Mesenchymal stem cell (in vitro differentiated cells and primary cell): ENCODE data around the gene ATP13A4.

Experiments
- DNase-seq: peaks from one replicate; pipeline ENCODE4 v3.0.0-alpha.2; 2013
- H2AFZ ChIP-seq: one replicate; pipeline ENCODE4 v1.6.1; 2013; ENCODE audit warnings: low read depth, mild to moderate bottlenecking, control low read depth, inconsistent platforms, low read length, moderate library complexity
- H2AK5ac ChIP-seq: 2 replicates; pipeline ENCODE4 v1.6.1; 2013; ENCODE audit warnings: low read length, moderate library complexity, mild to moderate bottlenecking, inconsistent platforms; ENCODE audit not compliant: severe bottlenecking
- H2BK120ac ChIP-seq: one replicate; pipeline ENCODE4 v1.6.1; 2013; ENCODE audit warnings: low read depth, mild to moderate bottlenecking, inconsistent platforms, low read length, moderate library complexity
- H2BK12ac ChIP-seq, 2 experiments: one replicate each; pipeline ENCODE4 v1.6.1; 2013; ENCODE audit warnings: inconsistent platforms in 2 of 2, low read length in 2 of 2, mild to moderate bottlenecking in 2 of 2, moderate library complexity in 2 of 2, control low read depth in 1 of 2
- H2BK15ac ChIP-seq: one replicate; pipeline ENCODE4 v1.6.1; 2013; ENCODE audit warnings: mild to moderate bottlenecking, low read depth, inconsistent platforms; ENCODE audit not compliant: poor library complexity, severe bottlenecking
- H2BK5ac ChIP-seq: 2 replicates; pipeline ENCODE4 v1.6.1; 2013; ENCODE audit warnings: low read depth, mild to moderate bottlenecking, low read length, control low read depth, inconsistent platforms; ENCODE audit not compliant: poor library complexity, severe bottlenecking
- H3K14ac ChIP-seq, 2 experiments: one replicate each; pipeline ENCODE4 v1.6.1; 2013; ENCODE audit warnings: inconsistent platforms in 2 of 2, low read length in 2 of 2, control low read depth in 1 of 2, mild to moderate bottlenecking in 1 of 2, moderate library complexity in 1 of 2
- H3K18ac ChIP-seq, 2 experiments: one replicate each; pipeline ENCODE4 v1.6.1; 2013; ENCODE audit warnings: inconsistent platforms in 2 of 2, low read length in 2 of 2, control low read depth in 1 of 2, low read depth in 1 of 2, mild to moderate bottlenecking in 1 of 2
- H3K23ac ChIP-seq, 2 experiments: one replicate each; pipeline ENCODE4 v1.6.1; 2013; ENCODE audit warnings: inconsistent platforms in 2 of 2, low read length in 2 of 2, mild to moderate bottlenecking in 2 of 2, moderate library complexity in 2 of 2, control low read depth in 1 of 2
- H3K27ac ChIP-seq: 2 replicates; pipeline ENCODE4 v1.5.1; 2013; ENCODE audit warnings: mild to moderate bottlenecking, moderate library complexity, low read length, control low read depth, inconsistent platforms; ENCODE audit not compliant: poor library complexity, severe bottlenecking
- H3K27me3 ChIP-seq, 2 experiments: 2 replicates each; pipeline versions ENCODE4 v1.6.1 to v1.7.0; 2013; ENCODE audit warnings: low read length in 2 of 2, mild to moderate bottlenecking in 2 of 2, moderate library complexity in 2 of 2, control low read depth in 1 of 2, inconsistent platforms in 1 of 2; ENCODE audit not compliant: control insufficient read depth in 1 of 2, insufficient read depth in 1 of 2
- H3K36me3 ChIP-seq, 2 experiments: 2 replicates each; pipeline versions ENCODE4 v1.6.1 to v1.7.0; 2013; ENCODE audit warnings: low read length in 2 of 2, control low read depth in 1 of 2, inconsistent platforms in 1 of 2, low read depth in 1 of 2, mild to moderate bottlenecking in 1 of 2; ENCODE audit not compliant: insufficient read depth in 2 of 2, control insufficient read depth in 1 of 2
- H3K4ac ChIP-seq, 2 experiments: one replicate each; pipeline ENCODE4 v1.6.1; 2013; ENCODE audit warnings: inconsistent platforms in 2 of 2, low read length in 2 of 2, mild to moderate bottlenecking in 2 of 2, moderate library complexity in 2 of 2, control low read depth in 1 of 2, low read depth in 1 of 2
- H3K4me1 ChIP-seq: 2 replicates; pipeline ENCODE4 v1.6.1; 2013; ENCODE audit warnings: low read depth, low read length, control low read depth; ENCODE audit not compliant: control insufficient read depth, insufficient read depth
- H3K4me2 ChIP-seq: 2 replicates; pipeline ENCODE4 v1.6.1; 2013; ENCODE audit warnings: low read length, mild to moderate bottlenecking, inconsistent platforms; ENCODE audit not compliant: poor library complexity, severe bottlenecking
- H3K4me3 ChIP-seq, 2 experiments: 2 replicates each; pipeline versions ENCODE4 v1.5.1 to v1.7.0; 2013; ENCODE audit warnings: low read length in 2 of 2, mild to moderate bottlenecking in 2 of 2, control low read depth in 1 of 2, low read depth in 1 of 2; ENCODE audit not compliant: insufficient read depth in 1 of 2
- H3K79me1 ChIP-seq: replicated peaks from 2 replicates; pipeline ENCODE4 v1.6.1; 2013; ENCODE audit warnings: mild to moderate bottlenecking, control low read depth, low read length, inconsistent platforms; ENCODE audit not compliant: poor library complexity, severe bottlenecking
- H3K9ac ChIP-seq: 2 replicates; pipeline ENCODE4 v1.7.0; 2013; ENCODE audit warnings: mild to moderate bottlenecking, low read length, moderate library complexity
- H3K9me3 ChIP-seq: 2 replicates; pipeline ENCODE4 v1.7.0; 2013; ENCODE audit warnings: mild to moderate bottlenecking, low read length; ENCODE audit not compliant: control insufficient read depth
- H4K8ac ChIP-seq: one replicate; pipeline ENCODE4 v1.6.1; 2013; ENCODE audit warnings: inconsistent platforms, mild to moderate bottlenecking, low read length, moderate library complexity
- H4K91ac ChIP-seq: one replicate; pipeline ENCODE4 v1.6.1; 2013; ENCODE audit warnings: mild to moderate bottlenecking, low read length, inconsistent platforms
- WGBS: methylation state at CpG from one replicate; pipeline ENCODE4 v1.1.7; 2013; ENCODE audit warnings: mixed read lengths; 5-methylcytosine and 5-hydroxymethylcytosine counted together

Gene ATP13A4

DNA sequence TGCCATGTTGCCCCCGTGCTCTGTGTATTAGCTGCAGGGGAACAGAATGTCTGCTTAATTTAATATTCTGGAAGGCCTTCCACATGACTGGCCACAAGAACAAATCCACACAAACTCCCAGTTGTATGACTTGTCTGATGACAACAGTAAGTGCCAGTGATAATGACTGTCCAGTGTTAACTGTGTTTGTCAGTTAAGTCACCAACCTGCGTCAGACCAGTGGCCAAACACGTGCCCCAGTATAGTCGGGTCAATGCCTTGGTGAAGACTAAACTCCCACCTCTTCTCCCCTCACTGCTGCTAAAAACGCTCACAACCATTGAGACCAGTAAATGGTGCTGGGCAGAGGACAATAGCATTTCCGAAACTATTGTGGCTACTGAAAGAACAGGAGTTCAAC lies 166.3 kb downstream of the ATP13A4 start:
- H2BK15ac ChIP-seq, result no peak overlapping the region
- no peaks in the 10 kb centered on the region for H3K9me3 ChIP-seq
- no peaks in the 10 kb centered on the region for H3K36me3 ChIP-seq
- no peak overlapping the region for H4K8ac ChIP-seq
- H3K14ac ChIP-seq, result no peak overlapping the region
- H2AK5ac ChIP-seq, result no peak overlapping the region
- H3K9ac ChIP-seq, result no peak overlapping the region
- H4K91ac ChIP-seq, result no peak overlapping the region
- H3K4me2 ChIP-seq, result no peak overlapping the region
- no peak overlapping the region for H2BK5ac ChIP-seq
- no peaks in the 10 kb centered on the region for H3K4me1 ChIP-seq
- no peaks in the 10 kb centered on the region for H3K27me3 ChIP-seq
- H3K23ac ChIP-seq, result no peak overlapping the region
- H3K4ac ChIP-seq, result no peak overlapping the region
- H2BK120ac ChIP-seq, result no peak overlapping the region
- DNase-seq, result no peak
- 78% methylated on average over 6 of the region's 6 CpGs for WGBS
- H3K27ac ChIP-seq, result no peak overlapping the region
- H3K4me3 ChIP-seq, result no peak overlapping the region
- H2BK12ac ChIP-seq, result no peak overlapping the region
- H2AFZ ChIP-seq, result no peak overlapping the region
- H3K18ac ChIP-seq, result no peak overlapping the region
- H3K79me1 ChIP-seq, result no peaks in the 10 kb centered on the region

GRCh38 chr3:193387596-193387995 lies 167.1 kb downstream of the ATP13A4 start:
- Histone ChIP-seq H3K4me1 (no peaks in the 10 kb centered on the region), H2AFZ (no peak overlapping the region), H3K27ac (no peak overlapping the region), H2AK5ac (no peak overlapping the region), H2BK12ac (no peak overlapping the region), H3K9me3 (no peaks in the 10 kb centered on the region), H3K4me2 (no peak overlapping the region), H3K4ac (no peak overlapping the region), H3K9ac (no peak overlapping the region), H3K23ac (no peak overlapping the region), H2BK120ac (no peak overlapping the region), H3K4me3 (no peak overlapping the region), H4K91ac (no peak overlapping the region), H2BK15ac (no peak overlapping the region), H2BK5ac (no peak overlapping the region), H3K27me3 (no peaks in the 10 kb centered on the region), H3K79me1 (no peaks in the 10 kb centered on the region), H3K14ac (no peak overlapping the region), H3K18ac (no peak overlapping the region), H4K8ac (no peak overlapping the region), H3K36me3 (no peaks in the 10 kb centered on the region)
- DNase-seq, result no peak
- 28% methylated on average over 2 of the region's 2 CpGs for WGBS

DNA sequence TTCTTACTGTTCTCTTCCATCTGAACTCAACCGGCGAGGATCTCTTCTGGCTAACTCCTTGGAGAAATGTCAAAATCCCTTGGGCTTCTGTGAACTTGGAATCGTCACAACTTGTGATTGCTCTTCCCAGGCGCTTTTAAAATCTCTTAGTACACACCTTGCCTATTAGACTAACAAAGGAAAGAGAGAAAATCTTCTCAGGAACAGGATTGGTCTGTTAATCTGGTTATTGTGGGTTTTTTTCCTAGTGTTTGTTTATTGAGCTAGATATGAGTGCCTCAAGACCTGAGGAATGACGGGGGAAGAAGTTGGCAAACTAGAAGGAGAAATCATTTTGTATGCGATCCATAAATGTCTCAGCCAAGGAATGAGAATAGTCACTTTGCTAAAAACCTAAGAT lies 176.0 kb downstream of the ATP13A4 start, which contains the start of gene ATP13A5:
Gene ATP13A5 (minus strand): TSS at position 48 of the 400 bp plus-strand sequence. CDS start 28 bp downstream, at position 20.
- Histone ChIP-seq H2BK120ac (no peak within 1 kb of the TSS), H3K27me3 (no peaks in the 10 kb centered on the region), H3K4ac (no peak within 1 kb of the TSS), H3K79me1 (no peaks in the 10 kb centered on the region), H3K18ac (no peak within 1 kb of the TSS), H3K4me2 (no peak within 1 kb of the TSS), H3K23ac (no peak within 1 kb of the TSS), H2BK12ac (no peak within 1 kb of the TSS), H3K27ac (no peak within 1 kb of the TSS), H3K9ac (no peak within 1 kb of the TSS), H3K9me3 (no peaks in the 10 kb centered on the region), H3K4me1 (no peaks in the 10 kb centered on the region), H3K36me3 (no peaks in the 10 kb centered on the region), H2BK15ac (no peak within 1 kb of the TSS), H3K14ac (no peak within 1 kb of the TSS), H4K8ac (no peak within 1 kb of the TSS), H2BK5ac (no peak within 1 kb of the TSS), H4K91ac (no peak within 1 kb of the TSS), H3K4me3 (no peak within 1 kb of the TSS), H2AK5ac (no peak within 1 kb of the TSS), H2AFZ (no peak within 1 kb of the TSS)
- 57% methylated on average over 4 of the region's 6 CpGs for WGBS
- DNase-seq, result no peak

DNA sequence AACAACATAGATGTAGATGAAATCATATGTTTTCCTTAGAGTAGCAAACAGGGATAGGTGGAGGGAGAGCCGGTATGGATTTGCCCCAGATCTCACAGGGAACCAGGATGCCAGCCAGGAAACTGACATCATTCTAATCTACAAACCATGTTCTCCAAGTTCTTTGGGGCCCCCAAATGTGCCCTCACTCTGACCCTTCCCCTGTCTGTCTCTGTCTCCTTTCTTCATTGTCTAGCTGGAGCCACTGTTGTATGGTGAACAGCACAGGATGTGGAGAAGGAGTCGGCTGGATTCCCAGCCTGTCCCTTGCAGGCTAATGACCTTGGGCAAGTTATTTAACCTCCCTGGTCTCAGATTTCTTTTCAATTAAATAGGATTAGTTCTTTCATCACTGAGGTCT lies 177.1 kb downstream of the ATP13A4 start:
- Histone ChIP-seq H4K91ac (no peak overlapping the region), H2BK120ac (no peak overlapping the region), H2AFZ (no peak overlapping the region), H3K27ac (no peak overlapping the region), H3K9ac (no peak overlapping the region), H4K8ac (no peak overlapping the region), H3K4me2 (no peak overlapping the region), H2BK12ac (no peak overlapping the region), H3K9me3 (no peaks in the 10 kb centered on the region), H3K27me3 (no peaks in the 10 kb centered on the region), H3K23ac (no peak overlapping the region), H2AK5ac (no peak overlapping the region), H2BK15ac (no peak overlapping the region), H3K79me1 (no peaks in the 10 kb centered on the region), H3K4me3 (no peak overlapping the region), H3K14ac (no peak overlapping the region), H3K18ac (no peak overlapping the region), H3K4me1 (no peaks in the 10 kb centered on the region), H3K4ac (no peak overlapping the region), H2BK5ac (no peak overlapping the region), H3K36me3 (no peaks in the 10 kb centered on the region)
- 100% methylated on average over 1 of the region's 2 CpGs for WGBS
- no peak for DNase-seq
